SK-N-SH (cell line): ENCODE results near the gene LARP7. TPM values are rescaled to one million over a fixed set of nuclear protein-coding genes. Genes with fewer than 3 reads are reported as not detected.

Source experiments
- CTCF ChIA-PET: fragments of 300-600, 350-600 bp; formaldehyde crosslinking; extraction: SDS; loops from one replicate; lab custom pipeline; 2021; lab: Yijun Ruan, JAX
- POLR2A ChIA-PET: fragments of 350-600 bp; sonication (Branson Sonifier 250); formaldehyde crosslinking; extraction: SDS; loops from one replicate; lab custom pipeline; 2020; ENCODE audit warnings: antibody characterized with exemption, inconsistent platforms; lab: Yijun Ruan, JAX
- DNase-seq: peaks from one replicate; pipeline ENCODE4 v3.0.0; 2012
- H2AFZ ChIP-seq: fragments of 200-600 bp; sonication (generic); 2 replicates; pipeline ENCODE4 v1.8.1; 2016; ENCODE audit warnings: antibody characterized with exemption, mild to moderate bottlenecking, low read depth
- H3F3A ChIP-seq: fragments of 200-600 bp; sonication (generic); replicated peaks from 2 replicates; pipeline ENCODE3; 2016; ENCODE audit warnings: antibody characterized with exemption, mild to moderate bottlenecking; ENCODE audit not compliant: insufficient read depth
- H3K27ac ChIP-seq, 2 experiments: fragments of 200-500 bp in 1 of 2; fragments of 200-600 bp in 1 of 2; sonication (Bioruptor generic) in 1 of 2; sonication (generic), shearing (Covaris generic) in 1 of 2; 2 replicates each; pipeline versions ENCODE4 v1.5.1 to v1.6.1; 2014 to 2016; ENCODE audit warnings: low read depth in 2 of 2, inconsistent platforms in 1 of 2, low read length in 1 of 2, mild to moderate bottlenecking in 1 of 2, mixed read lengths in 1 of 2
- H3K27me3 ChIP-seq: fragments of 200-600 bp; sonication (generic), shearing (Covaris generic); 2 replicates; pipeline ENCODE4 v1.6.1; 2016; ENCODE audit warnings: mixed run types; ENCODE audit not compliant: insufficient read depth
- H3K36me3 ChIP-seq, 2 experiments: fragments of 200-500 bp in 1 of 2; fragments of 200-600 bp in 1 of 2; sonication (Bioruptor generic) in 1 of 2; sonication (generic) in 1 of 2; replicated peaks in 1 of 2; 2 replicates each; pipeline versions ENCODE3 to v1.5.1; 2014 to 2016; ENCODE audit warnings: low read length in 1 of 2, mild to moderate bottlenecking in 1 of 2; ENCODE audit not compliant: insufficient read depth in 2 of 2, control insufficient read depth in 1 of 2
- H3K4me1 ChIP-seq, 2 experiments: fragments of 200-500 bp in 1 of 2; fragments of 200-600 bp in 1 of 2; sonication (Bioruptor generic) in 1 of 2; sonication (generic), shearing (Covaris generic) in 1 of 2; 2 replicates each; pipeline versions ENCODE4 v1.5.1 to v1.6.1; 2014 to 2016; ENCODE audit warnings: low read depth in 1 of 2, low read length in 1 of 2, mixed run types in 1 of 2; ENCODE audit not compliant: insufficient read depth in 2 of 2, control insufficient read depth in 1 of 2
- H3K4me2 ChIP-seq: fragments of 200-600 bp; sonication (generic), shearing (Covaris generic); 2 replicates; pipeline ENCODE4 v1.6.1; 2017; ENCODE audit warnings: mixed run types
- H3K4me3 ChIP-seq, 2 experiments: fragments of 200-500 bp in 1 of 2; fragments of 200-600 bp in 1 of 2; sonication (Bioruptor generic) in 1 of 2; sonication (generic), shearing (Covaris generic) in 1 of 2; 2 replicates each; pipeline versions ENCODE4 v1.5.1 to v1.8.1; 2014 to 2016; ENCODE audit warnings: low read depth in 2 of 2, inconsistent platforms in 1 of 2, low read length in 1 of 2, mild to moderate bottlenecking in 1 of 2, mixed read lengths in 1 of 2, moderate library complexity in 1 of 2
- H3K79me2 ChIP-seq: fragments of 200-600 bp; sonication (generic); 2 replicates; pipeline ENCODE4 v1.8.1; 2017; ENCODE audit warnings: mild to moderate bottlenecking; ENCODE audit not compliant: insufficient read depth
- H3K9ac ChIP-seq: fragments of 200-600 bp; sonication (generic); 2 replicates; pipeline ENCODE4 v1.6.1; 2017; ENCODE audit warnings: mixed run types
- H3K9me2 ChIP-seq: fragments of 200-600 bp; sonication (generic); 2 replicates; pipeline ENCODE4 v1.6.1; 2017; ENCODE audit warnings: mixed run types
- H3K9me3 ChIP-seq: fragments of 200-600 bp; sonication (generic); 2 replicates; pipeline ENCODE4 v1.6.1; 2017; ENCODE audit warnings: mixed run types, mild to moderate bottlenecking, moderate library complexity
- H4K20me1 ChIP-seq: fragments of 200-600 bp; sonication (generic); 2 replicates; pipeline ENCODE4 v1.6.1; 2017; ENCODE audit warnings: mild to moderate bottlenecking, mixed run types; ENCODE audit not compliant: insufficient read depth
- CHD2 ChIP-seq: fragments of 150-350 bp; IDR thresholded peaks from 2 replicates; pipeline ENCODE4 v1.6.1; 2018; ENCODE audit warnings: low read length; ENCODE audit not compliant: partially characterized antibody
- EZH2phosphoT487 ChIP-seq: fragments of 200-600 bp; sonication (generic); IDR thresholded peaks from 2 replicates; pipeline ENCODE4 v1.6.1; 2017; ENCODE audit warnings: low read depth, mixed run types, mild to moderate bottlenecking, antibody characterized with exemption, moderate library complexity, borderline replicate concordance
- MXI1 ChIP-seq: IDR thresholded peaks from 2 replicates; pipeline ENCODE4 v1.6.1; 2012; ENCODE audit warnings: mild to moderate bottlenecking, low read depth, low read length, improper control_type of control experiment
- NFIC ChIP-seq: IDR thresholded peaks from 2 replicates; pipeline ENCODE4 v1.4.0; 2012; ENCODE audit warnings: borderline replicate concordance
- NRF1 ChIP-seq: IDR thresholded peaks from 2 replicates; pipeline ENCODE4 v1.6.1; 2012; ENCODE audit warnings: low read depth, mild to moderate bottlenecking, low read length
- SIN3A ChIP-seq: IDR thresholded peaks from 2 replicates; pipeline ENCODE4 v1.6.1; 2012; ENCODE audit warnings: low read depth, mild to moderate bottlenecking, low read length, moderate library complexity, borderline replicate concordance
- TAF1 ChIP-seq: IDR thresholded peaks from 2 replicates; pipeline ENCODE4 v1.6.1; 2012; ENCODE audit warnings: low read depth, mild to moderate bottlenecking, low read length, moderate library complexity, borderline replicate concordance
- TEAD4 ChIP-seq: IDR thresholded peaks from 2 replicates; pipeline ENCODE4 v1.4.0; 2012; ENCODE audit warnings: mild to moderate bottlenecking, borderline replicate concordance; ENCODE audit not compliant: insufficient read depth
- YY1 ChIP-seq: IDR thresholded peaks from 2 replicates; pipeline ENCODE4 v1.4.0; 2012; ENCODE audit warnings: low read depth, mild to moderate bottlenecking
- WGBS: methylation state at CpG from one replicate; pipeline ENCODE4 v1.1.6; 2017; ENCODE audit warnings: low lambda C conversion rate; 5-methylcytosine and 5-hydroxymethylcytosine counted together
- polyA plus RNA-seq, 3 experiments: library from polyadenylated mRNA; depleted of rRNA; stranded (reverse); fragments of >200 nt; gene quantifications; 2 replicates each; pipeline ENCODE4 v1.2.3, GENCODE V29; 2012
- TF ChIP-seq, protein P1 (sequence below): IDR thresholded peaks from 2 replicates; pipeline ENCODE4 v1.4.0; 2012; ENCODE audit warnings: low read depth
- TF ChIP-seq, protein P2 (sequence below): fragments of 150-350 bp; IDR thresholded peaks from 2 replicates; pipeline ENCODE4 v1.6.1; 2017; ENCODE audit warnings: antibody characterized with exemption, low read length, low read depth, borderline replicate concordance
- TF ChIP-seq, protein P3 (sequence below): IDR thresholded peaks from 2 replicates; pipeline ENCODE4 v1.6.1; 2012; ENCODE audit warnings: mild to moderate bottlenecking, low read depth, low read length, moderate library complexity

The LARP7 gene
- polyA plus RNA-seq, 1 of the 3 experiments (the other 2 are of a cell fraction): 9.4 TPM

DNA sequence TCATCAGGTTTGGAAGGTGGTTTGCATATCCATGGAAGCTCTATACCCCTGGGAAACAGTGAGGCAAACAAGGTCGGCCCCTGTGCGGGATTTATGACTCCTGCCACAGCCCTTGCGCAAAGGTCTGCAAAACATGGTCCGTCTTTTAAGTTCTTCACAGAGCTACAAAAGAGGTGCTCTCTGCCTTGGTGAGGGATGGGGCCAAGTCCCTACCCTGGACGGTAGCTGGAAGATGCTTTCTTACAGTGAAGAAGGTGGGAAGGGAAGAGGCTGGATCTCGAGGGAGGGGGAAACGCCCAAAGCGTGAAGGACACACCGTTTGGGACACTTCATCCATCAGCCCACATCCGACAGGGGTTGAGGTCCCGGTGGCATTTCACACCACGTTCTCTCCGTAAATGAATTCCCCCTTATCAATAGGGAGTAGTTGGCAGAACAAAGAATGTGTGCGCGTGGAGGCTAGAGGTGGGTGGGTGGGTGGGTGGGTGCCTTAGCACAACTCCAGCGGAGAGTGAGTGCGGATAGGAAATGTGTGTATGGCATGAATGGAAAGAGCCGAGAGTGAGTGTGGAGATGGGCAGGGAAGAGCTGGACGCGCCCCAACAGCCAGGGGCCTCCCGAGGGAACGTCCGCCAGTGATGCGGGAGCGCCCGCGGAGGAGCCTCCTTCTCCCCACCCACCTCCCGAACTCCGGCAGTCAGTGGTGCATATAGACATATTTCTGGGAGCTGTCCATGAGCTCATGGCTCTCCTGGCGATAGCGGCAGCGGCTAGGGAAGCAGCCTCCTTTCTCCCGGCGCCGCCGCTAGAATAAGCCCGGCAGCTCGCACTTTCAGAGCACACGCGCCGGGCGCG, 68.3 kb downstream of the LARP7 start:
- no peaks in the 10 kb centered on the region for H3K79me2 ChIP-seq
- H3K27ac ChIP-seq: peak overlapping the region in 1 of 2 experiments; percentile 51; a peak in 1 of 4 replicates
- H3K4me1 ChIP-seq: peaks cover 0 to 4% of the 10 kb centered on the region in 2 experiments; a peak in 2 of 4 replicates
- H3K36me3 ChIP-seq: no peaks in the 10 kb centered on the region
- H3K9ac ChIP-seq: no peak overlapping the region
- no peak overlapping the region for H2AFZ ChIP-seq
- 17% methylated on average over 19 of the region's 43 CpGs for WGBS
- no peak for TF ChIP-seq NFIC
- TF ChIP-seq, protein P1, sequence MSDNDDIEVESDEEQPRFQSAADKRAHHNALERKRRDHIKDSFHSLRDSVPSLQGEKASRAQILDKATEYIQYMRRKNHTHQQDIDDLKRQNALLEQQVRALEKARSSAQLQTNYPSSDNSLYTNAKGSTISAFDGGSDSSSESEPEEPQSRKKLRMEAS: peak; percentile 34; the same call in 1 of the 2 replicates
- TF ChIP-seq CHD2: no peak
- no peak for TF ChIP-seq NRF1
- TF ChIP-seq YY1: no peak
- TF ChIP-seq TEAD4: no peak
- TF ChIP-seq TAF1: no peak
- TF ChIP-seq, protein P2, sequence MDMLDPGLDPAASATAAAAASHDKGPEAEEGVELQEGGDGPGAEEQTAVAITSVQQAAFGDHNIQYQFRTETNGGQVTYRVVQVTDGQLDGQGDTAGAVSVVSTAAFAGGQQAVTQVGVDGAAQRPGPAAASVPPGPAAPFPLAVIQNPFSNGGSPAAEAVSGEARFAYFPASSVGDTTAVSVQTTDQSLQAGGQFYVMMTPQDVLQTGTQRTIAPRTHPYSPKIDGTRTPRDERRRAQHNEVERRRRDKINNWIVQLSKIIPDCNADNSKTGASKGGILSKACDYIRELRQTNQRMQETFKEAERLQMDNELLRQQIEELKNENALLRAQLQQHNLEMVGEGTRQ: no peak
- TF ChIP-seq EZH2phosphoT487: no peak
- TF ChIP-seq, protein P3, sequence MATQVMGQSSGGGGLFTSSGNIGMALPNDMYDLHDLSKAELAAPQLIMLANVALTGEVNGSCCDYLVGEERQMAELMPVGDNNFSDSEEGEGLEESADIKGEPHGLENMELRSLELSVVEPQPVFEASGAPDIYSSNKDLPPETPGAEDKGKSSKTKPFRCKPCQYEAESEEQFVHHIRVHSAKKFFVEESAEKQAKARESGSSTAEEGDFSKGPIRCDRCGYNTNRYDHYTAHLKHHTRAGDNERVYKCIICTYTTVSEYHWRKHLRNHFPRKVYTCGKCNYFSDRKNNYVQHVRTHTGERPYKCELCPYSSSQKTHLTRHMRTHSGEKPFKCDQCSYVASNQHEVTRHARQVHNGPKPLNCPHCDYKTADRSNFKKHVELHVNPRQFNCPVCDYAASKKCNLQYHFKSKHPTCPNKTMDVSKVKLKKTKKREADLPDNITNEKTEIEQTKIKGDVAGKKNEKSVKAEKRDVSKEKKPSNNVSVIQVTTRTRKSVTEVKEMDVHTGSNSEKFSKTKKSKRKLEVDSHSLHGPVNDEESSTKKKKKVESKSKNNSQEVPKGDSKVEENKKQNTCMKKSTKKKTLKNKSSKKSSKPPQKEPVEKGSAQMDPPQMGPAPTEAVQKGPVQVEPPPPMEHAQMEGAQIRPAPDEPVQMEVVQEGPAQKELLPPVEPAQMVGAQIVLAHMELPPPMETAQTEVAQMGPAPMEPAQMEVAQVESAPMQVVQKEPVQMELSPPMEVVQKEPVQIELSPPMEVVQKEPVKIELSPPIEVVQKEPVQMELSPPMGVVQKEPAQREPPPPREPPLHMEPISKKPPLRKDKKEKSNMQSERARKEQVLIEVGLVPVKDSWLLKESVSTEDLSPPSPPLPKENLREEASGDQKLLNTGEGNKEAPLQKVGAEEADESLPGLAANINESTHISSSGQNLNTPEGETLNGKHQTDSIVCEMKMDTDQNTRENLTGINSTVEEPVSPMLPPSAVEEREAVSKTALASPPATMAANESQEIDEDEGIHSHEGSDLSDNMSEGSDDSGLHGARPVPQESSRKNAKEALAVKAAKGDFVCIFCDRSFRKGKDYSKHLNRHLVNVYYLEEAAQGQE: peak; percentile 88
- TF ChIP-seq SIN3A: no peak
- TF ChIP-seq MXI1: peak; percentile 58; the same call in 1 of the 2 replicates
- peak overlapping the region; percentile 69 for H3K4me2 ChIP-seq
- H3K4me3 ChIP-seq: peak overlapping the region; percentile 26 to 48; a peak in 3 of 4 replicates
- ChIA-PET POLR2A (interaction anchor here (0.6 kb wide), 2 partner anchors 22 to 58 kb away, joined by 3 to 8 read pairs; no protein-coding TSS in a partner anchor), CTCF (interaction anchor here (1.1 to 3.2 kb wide), 3 partner anchors 17 to 383 kb away, joined by 3 to 10 read pairs (median 3); no protein-coding TSS in a partner anchor)
- H4K20me1 ChIP-seq: no peaks in the 10 kb centered on the region
- peaks cover 19% of the 10 kb centered on the region for H3K27me3 ChIP-seq
- H3F3A ChIP-seq: no peaks in the 10 kb centered on the region
- H3K9me3 ChIP-seq: no peaks in the 10 kb centered on the region
- no peaks in the 10 kb centered on the region for H3K9me2 ChIP-seq
- DNase-seq: peak; percentile 82
